Measurements from ENCODE around the gene CLEC7A.

The CLEC7A gene

GRCh38 chr12:10136637-10137205 lies 6.7 kb upstream of the CLEC7A start:
- no peak for DNase-seq

GRCh38 chr12:10135126-10135525 lies 5.1 kb upstream of the CLEC7A start:
- no peak for DNase-seq

GRCh38 chr12:10132850-10133370 lies 2.9 kb upstream of the CLEC7A start:
- DNase-seq, result no peak

GRCh38 chr12:10131111-10131690 lies 1.2 kb upstream of the CLEC7A start:
- DNase-seq, result no peak

DNA sequence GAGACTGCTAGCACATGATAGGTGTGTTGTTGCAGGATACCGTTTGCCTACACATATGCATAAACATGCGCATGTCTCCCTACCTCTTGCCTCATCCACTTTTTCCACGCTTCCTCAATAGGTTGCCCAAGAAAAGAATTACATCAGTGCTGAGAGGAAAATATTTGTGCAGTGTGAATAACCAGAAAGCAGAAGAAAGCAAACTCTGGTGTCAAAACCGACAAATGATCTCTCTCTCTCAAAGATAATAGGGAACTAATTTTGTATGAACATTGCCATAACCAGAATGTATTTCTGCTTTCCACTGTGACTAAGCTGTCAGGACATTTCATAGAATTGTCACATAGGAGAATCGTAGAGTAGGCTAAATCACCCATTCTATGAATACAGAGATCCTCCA lies 1.3 kb downstream of the CLEC7A start:
- no peak for DNase-seq

DNA sequence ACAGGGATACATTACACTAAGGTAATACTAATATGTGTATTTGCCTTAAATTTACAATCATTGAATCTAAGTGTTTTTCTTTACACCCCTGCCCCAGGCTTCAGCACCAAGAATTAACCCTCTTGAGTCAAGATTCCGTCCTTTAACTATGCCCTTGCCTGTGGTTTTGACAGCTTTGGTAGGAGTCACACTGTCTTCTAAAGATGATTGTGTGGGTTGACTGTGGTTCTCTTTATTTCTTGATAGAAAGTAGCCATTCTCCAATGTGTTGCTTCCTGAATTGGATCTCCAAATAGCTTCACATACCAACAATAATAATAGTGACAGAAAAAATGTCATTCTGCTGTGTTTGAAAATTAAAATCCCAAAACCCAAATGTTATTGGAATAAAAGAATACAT lies 3.6 kb downstream of the CLEC7A start:
- DNase-seq, result no peak

DNA sequence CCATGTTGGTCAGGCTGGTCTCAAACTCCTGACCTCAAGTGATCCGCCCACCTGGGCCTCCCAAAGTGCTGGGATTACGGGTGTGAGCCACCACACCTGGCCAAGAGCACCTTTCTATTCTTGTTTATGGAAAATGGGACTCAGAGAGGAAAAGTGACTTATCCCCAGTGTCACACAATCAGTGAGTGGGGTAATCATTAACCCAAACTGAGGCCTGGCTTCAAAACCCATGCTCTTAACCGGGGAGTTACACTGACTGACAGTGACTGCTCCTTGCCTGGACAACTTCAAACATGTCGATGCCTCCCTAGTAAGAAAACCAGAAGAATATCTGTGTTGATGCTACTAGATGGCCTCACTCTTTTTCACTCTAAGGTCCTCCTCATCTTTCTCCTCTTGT lies 7.3 kb downstream of the CLEC7A start:
- no peak for DNase-seq

- DNase-seq, result no peak
Observed at GRCh38 chr12:10121278-10121677, 8.7 kb downstream of the CLEC7A start.

DNA sequence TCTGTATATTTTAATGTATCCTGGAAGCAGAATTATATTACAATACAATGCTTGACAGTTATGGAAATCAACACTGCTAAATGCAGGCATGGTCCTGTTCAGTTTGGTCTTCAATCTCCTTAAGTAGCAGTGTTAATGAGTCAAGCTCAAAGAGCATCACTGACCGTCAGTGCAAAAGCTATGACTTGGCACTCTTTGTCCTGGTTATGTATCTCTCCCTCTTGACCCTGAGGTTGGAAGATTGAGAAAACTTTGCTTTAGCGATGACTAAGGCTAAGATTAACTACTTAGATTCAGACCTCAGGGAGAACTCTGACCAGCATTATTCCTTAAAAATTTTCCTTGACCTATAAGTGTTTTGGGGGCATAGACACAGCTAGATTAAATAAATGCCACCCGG lies 10.9 kb downstream of the CLEC7A start:
- DNase-seq, result no peak

- no peak for DNase-seq
Observed at GRCh38 chr12:10115890-10116289, 14.1 kb downstream of the CLEC7A start.

DNA sequence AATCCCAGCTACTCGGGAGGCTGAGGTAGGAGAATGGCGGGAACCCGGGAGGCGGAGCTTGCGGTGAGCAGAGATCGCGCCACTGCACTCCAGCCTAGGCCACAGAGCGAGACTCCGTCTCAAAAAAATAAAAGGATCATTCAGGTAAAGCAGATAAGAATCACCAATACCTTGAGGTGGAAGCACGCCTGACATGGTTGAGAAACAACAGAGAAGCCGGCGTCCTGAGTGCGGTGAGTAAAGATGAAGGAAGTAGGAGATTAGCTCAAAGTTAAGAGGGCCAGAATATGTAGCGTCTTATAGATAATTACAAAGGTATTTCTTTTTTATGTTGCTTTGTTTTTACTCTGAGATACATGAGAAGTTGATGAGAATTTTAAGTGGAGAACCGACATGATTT lies 14.7 kb downstream of the CLEC7A start:
- no peak for DNase-seq

- no peak for DNase-seq
Observed at GRCh38 chr12:10113920-10114319, 16.1 kb downstream of the CLEC7A start.

GRCh38 chr12:10113075-10113474 lies 16.9 kb downstream of the CLEC7A start:
- no peak for DNase-seq

DNA sequence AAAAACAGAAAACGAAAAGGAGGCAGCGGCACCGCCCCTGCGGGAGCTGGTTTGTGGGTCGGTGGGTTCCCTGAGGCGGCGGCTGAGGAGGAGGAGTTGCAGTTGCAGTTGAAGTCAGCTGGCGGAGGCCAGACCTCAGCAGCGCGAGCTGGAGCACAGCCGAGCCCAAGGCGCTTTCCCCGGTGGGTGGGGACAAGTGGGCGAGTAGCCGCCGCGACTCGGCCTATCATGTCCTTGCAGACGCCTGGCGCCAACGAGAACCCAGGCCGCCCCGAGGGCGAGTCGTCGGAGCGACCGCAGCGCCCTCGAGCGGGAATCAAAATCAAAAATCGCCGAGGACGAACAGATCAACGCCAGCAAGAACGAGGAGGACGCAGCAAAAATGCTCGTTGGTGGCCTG lies 18.5 kb downstream of the CLEC7A start:
- no peak for DNase-seq

GRCh38 chr12:10110256-10110844 lies 19.6 kb downstream of the CLEC7A start:
- no peak for DNase-seq

- DNase-seq, result no peak
Observed at GRCh38 chr12:10102322-10102721, 27.7 kb downstream of the CLEC7A start.

GRCh38 chr12:10101648-10102220 lies 28.3 kb downstream of the CLEC7A start:
- DNase-seq, result no peak

DNA sequence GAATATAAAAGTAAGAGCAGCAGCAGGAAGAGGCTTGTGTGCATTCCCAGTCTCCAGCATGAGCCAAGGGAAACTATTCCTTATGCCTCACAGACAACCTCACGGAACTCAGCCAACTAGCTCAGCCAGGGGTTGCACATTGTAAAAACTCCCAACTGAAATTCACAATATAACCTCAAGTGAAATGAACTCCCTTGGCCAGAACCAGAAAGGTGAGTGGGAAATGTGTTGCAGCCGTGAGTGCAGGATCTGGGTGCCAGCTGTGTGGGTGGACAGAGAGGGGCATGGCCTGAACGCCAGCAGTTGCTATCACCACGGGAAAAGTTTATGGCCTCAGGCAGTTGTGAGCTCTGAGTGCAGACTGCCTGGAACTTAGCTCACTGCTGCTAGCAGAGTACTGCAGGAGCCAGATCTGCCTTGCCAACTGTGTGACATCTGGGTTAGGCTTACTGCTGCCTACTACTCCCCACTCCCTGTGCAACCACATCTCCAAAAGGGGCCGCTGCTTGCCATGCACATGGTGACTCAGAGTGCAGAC lies 28.9 kb downstream of the CLEC7A start:
- no peak for DNase-seq

DNA sequence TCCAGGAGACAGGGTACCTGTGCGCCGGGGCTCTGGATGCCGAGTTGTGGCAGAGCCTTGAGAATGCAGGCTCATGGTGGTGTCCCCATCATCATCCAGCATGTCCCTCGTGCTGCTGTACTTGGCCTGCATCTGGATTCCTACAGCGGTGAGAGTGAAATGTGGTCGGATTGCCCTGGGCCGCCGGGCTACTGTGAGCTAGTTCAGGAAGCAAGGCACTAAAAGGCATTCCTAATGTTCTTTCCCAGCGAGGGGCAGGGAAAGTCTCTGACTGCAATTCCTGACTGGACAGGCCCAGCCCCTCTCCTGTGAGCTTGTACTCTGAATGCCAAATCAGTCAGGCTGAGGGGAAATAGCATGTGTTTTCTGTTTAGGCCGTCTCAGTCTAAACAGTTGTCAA lies 31.2 kb downstream of the CLEC7A start, which contains the start of gene CLEC1A:
CLEC1A (minus strand) TSS at position 195 of the 400 bp plus-strand sequence; CDS start at position 132, 63 bp downstream.
- DNase-seq, result no peak

GRCh38 chr12:10097521-10097920 lies 32.5 kb downstream of the CLEC7A start:
- DNase-seq, result no peak

DNA sequence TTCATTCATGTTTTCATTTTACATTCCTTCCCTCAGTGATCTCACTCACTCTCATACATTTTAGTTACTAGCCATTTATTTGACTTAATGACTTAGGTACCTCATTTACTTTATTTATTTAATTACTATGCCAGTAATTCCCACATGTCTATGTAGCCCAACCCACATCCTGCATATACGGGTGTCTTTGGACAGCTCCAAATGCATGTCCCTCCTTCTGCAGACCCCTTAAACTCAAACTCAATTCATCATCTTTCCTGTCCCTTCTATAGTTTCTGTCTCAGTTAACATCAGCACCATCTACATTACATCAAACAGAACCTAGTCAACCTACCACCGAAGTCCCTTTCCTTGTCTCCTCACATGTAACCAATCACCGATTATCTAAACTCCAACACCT lies 34.0 kb downstream of the CLEC7A start:
- DNase-seq, result no peak

DNA sequence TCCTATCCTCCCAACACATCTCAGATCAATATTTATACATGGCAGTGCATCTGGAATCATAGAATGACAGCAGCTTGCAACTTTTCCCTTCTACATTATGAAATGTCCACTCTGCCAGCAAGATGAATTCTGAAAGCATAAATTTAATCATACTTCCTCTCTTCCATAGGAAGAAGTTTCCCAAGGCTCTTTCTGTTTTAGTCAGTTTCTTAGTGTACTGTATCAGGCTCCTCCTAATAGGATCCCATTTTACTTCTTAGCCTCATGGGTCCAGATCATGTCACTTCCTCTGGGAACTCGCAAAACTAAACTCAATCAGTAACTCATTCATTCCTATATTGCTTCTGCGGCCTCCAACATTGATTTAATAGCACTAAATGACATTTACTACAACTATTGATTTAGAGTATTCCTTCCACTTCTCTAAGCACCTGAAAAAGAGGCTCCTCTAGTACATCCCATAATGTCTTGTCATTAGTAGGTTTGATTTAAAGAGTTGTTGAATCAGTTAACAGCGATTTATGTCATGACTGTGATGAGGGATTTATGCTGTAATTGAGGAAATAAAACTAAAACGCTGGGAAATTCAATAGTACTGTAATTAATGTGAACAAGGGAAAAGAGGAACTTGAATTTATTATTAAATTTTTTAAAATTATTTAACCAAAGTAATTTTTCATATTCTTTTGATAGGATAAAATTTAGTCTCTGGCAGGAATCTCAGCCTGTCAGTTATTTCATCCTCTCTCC lies 35.2 kb downstream of the CLEC7A start:
- no peak for DNase-seq

All from NCI-H1930 (cell line).